Vagina (tissue), 2 donors: Measurements from ENCODE around the gene ZDHHC16. TPM values are rescaled to one million over a fixed set of nuclear protein-coding genes. Genes with fewer than 3 reads are reported as not detected.

ENCODE experiments used
- DNase-seq, 2 donors: peaks; one replicate each; pipeline ENCODE4 v3.0.0-alpha.2; 2017; ENCODE audit errors: extremely low spot score in 2 of 2
- H3K27ac ChIP-seq: fragments of 200-600 bp; sonication (generic); one replicate; pipeline ENCODE4 v1.5.1; 2019
- H3K27me3 ChIP-seq: fragments of 200-600 bp; sonication (generic); one replicate; pipeline ENCODE4 v1.5.1; 2019
- H3K36me3 ChIP-seq, 2 donors: fragments of 200-600 bp; sonication (generic); one replicate each; pipeline ENCODE4 v1.5.1; 2017 to 2019
- H3K4me1 ChIP-seq: fragments of 200-600 bp; sonication (generic); one replicate; pipeline ENCODE4 v1.5.1; 2019
- H3K4me3 ChIP-seq, 2 donors: fragments of 200-600 bp; sonication (generic); 1 replicate in 1 of 2; 2 replicates in 1 of 2; pipeline ENCODE4 v1.5.1; 2016 to 2019
- H3K9me3 ChIP-seq: fragments of 200-600 bp; sonication (generic); one replicate; pipeline ENCODE4 v1.5.1; 2019
- POLR2A ChIP-seq, 2 donors: fragments of 450-650 bp; IDR thresholded peaks; one replicate each; pipeline ENCODE4 v1.6.1; 2017; ENCODE audit warnings: antibody characterized with exemption in 2 of 2, mild to moderate bottlenecking in 2 of 2, moderate library complexity in 2 of 2
- POLR2AphosphoS5 ChIP-seq, 2 donors: sonication (generic); formaldehyde crosslinking; IDR thresholded peaks; one replicate each; pipeline ENCODE4 v1.9.0; 2017; ENCODE audit warnings: antibody characterized with exemption in 2 of 2, mild to moderate bottlenecking in 2 of 2, low read depth in 1 of 2; ENCODE audit not compliant: insufficient read depth in 1 of 2
- intact Hi-C: fragments of 100-400 bp; cut with DNase I; formaldehyde crosslinking; loops from one replicate; pipeline ENCODE4 v1.15.1; 2023
- total RNA-seq: library from RNA; depleted of rRNA; stranded (reverse); fragments of >200 nt; gene quantifications from one replicate; pipeline ENCODE4 v1.2.3, GENCODE V29; 2016
- TF ChIP-seq, protein P1 (sequence below), 3 experiments: fragments of 450-650 bp in 2 of 3; fragments of 200-600 bp in 1 of 3; sonication (generic) in 1 of 3; IDR thresholded peaks; one replicate each; pipeline ENCODE4 v1.5.1; 2017 to 2019; ENCODE audit warnings: antibody characterized with exemption in 3 of 3, mild to moderate bottlenecking in 2 of 3, moderate library complexity in 2 of 3

Gene ZDHHC16
- total RNA-seq, 1 donor from 2014 or later, result 27.3 TPM

- peaks cover 13% of the 10 kb centered on the region for H3K4me1 ChIP-seq
- no peak for DNase-seq
- no peaks in the 10 kb centered on the region for H3K9me3 ChIP-seq
- H3K27me3 ChIP-seq, result no peaks in the 10 kb centered on the region
- TF ChIP-seq, protein P1, sequence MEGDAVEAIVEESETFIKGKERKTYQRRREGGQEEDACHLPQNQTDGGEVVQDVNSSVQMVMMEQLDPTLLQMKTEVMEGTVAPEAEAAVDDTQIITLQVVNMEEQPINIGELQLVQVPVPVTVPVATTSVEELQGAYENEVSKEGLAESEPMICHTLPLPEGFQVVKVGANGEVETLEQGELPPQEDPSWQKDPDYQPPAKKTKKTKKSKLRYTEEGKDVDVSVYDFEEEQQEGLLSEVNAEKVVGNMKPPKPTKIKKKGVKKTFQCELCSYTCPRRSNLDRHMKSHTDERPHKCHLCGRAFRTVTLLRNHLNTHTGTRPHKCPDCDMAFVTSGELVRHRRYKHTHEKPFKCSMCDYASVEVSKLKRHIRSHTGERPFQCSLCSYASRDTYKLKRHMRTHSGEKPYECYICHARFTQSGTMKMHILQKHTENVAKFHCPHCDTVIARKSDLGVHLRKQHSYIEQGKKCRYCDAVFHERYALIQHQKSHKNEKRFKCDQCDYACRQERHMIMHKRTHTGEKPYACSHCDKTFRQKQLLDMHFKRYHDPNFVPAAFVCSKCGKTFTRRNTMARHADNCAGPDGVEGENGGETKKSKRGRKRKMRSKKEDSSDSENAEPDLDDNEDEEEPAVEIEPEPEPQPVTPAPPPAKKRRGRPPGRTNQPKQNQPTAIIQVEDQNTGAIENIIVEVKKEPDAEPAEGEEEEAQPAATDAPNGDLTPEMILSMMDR (IDR thresholded peaks at IDR 0.05), result no peak
- TF ChIP-seq POLR2AphosphoS5 (IDR thresholded peaks at IDR 0.05; ENCODE audit: insufficient read depth in 1 of 2, low read depth in 1 of 2), result no peak
- TF ChIP-seq POLR2A (IDR thresholded peaks at IDR 0.05), result no peak
- H3K36me3 ChIP-seq, result peaks cover 0 to 53% of the 10 kb centered on the region in 2 donors
- no peak overlapping the region for H3K4me3 ChIP-seq
- intact Hi-C loops, result no loop called here
- H3K27ac ChIP-seq, result no peak overlapping the region
Measured at GRCh38 chr10:97479939-97480338, 34.0 kb downstream of the ZDHHC16 start.

- TF ChIP-seq POLR2AphosphoS5 (IDR thresholded peaks at IDR 0.05; ENCODE audit: insufficient read depth in 1 of 2, low read depth in 1 of 2), result no peak
- TF ChIP-seq POLR2A (IDR thresholded peaks at IDR 0.05), result no peak
- TF ChIP-seq, protein P1 (IDR thresholded peaks at IDR 0.05), result no peak
- DNase-seq, result no peak
- H3K9me3 ChIP-seq, result no peaks in the 10 kb centered on the region
- peaks cover 13% of the 10 kb centered on the region for H3K4me1 ChIP-seq
- peaks cover 0 to 46% of the 10 kb centered on the region in 2 donors for H3K36me3 ChIP-seq
- no peak overlapping the region for H3K4me3 ChIP-seq
- intact Hi-C loops, result no loop called here
- no peaks in the 10 kb centered on the region for H3K27me3 ChIP-seq
- H3K27ac ChIP-seq, result no peak overlapping the region
Measured at GRCh38 chr10:97481071-97481470, 35.1 kb downstream of the ZDHHC16 start.

- Histone ChIP-seq H3K36me3 (peaks cover 0 to 34% of the 10 kb centered on the region in 2 donors), H3K4me3 (no peak overlapping the region)
Measured at GRCh38 chr10:97482381-97482780, 36.4 kb downstream of the ZDHHC16 start.

DNA sequence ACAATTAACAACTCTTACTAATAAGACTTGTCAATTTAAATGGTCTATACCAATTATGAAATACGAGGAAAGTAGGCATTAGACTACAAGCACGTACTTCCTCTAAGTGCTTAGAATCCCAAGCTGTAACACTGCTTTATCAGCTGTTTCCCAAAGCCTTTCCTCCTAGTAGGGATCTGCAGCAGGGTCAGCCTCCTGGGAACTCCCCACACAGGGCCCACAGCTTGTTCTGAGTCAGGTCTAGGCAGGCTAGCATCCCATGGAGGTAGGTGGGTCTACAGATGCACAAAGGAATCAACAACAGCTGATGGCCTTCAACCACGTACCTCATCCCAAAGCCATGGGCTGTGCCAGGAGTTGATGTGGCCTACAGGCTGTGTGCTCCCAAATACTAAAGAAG lies 37.5 kb downstream of the ZDHHC16 start:
- intact Hi-C loops, result no loop called here
- no peak overlapping the region for H3K27ac ChIP-seq
- no peaks in the 10 kb centered on the region for H3K27me3 ChIP-seq
- H3K36me3 ChIP-seq, result peaks cover 0 to 24% of the 10 kb centered on the region in 2 donors
- H3K4me3 ChIP-seq, result no peak overlapping the region
- H3K9me3 ChIP-seq, result no peaks in the 10 kb centered on the region
- H3K4me1 ChIP-seq, result peaks cover 13% of the 10 kb centered on the region
- TF ChIP-seq POLR2A (IDR thresholded peaks at IDR 0.05) (no peak), POLR2AphosphoS5 (IDR thresholded peaks at IDR 0.05; ENCODE audit: insufficient read depth in 1 of 2, low read depth in 1 of 2) (no peak)
- no peak for DNase-seq

More at GRCh38 chr10:97482381-97482780, 36.4 kb downstream of the ZDHHC16 start:
- TF ChIP-seq POLR2AphosphoS5 (IDR thresholded peaks at IDR 0.05; ENCODE audit: insufficient read depth in 1 of 2, low read depth in 1 of 2) (no peak), POLR2A (IDR thresholded peaks at IDR 0.05) (no peak)
- TF ChIP-seq, protein P1 (IDR thresholded peaks at IDR 0.05), result no peak
- intact Hi-C loops, result no loop called here
- H3K4me1 ChIP-seq, result peaks cover 13% of the 10 kb centered on the region
- no peaks in the 10 kb centered on the region for H3K9me3 ChIP-seq
- no peak overlapping the region for H3K27ac ChIP-seq
- no peaks in the 10 kb centered on the region for H3K27me3 ChIP-seq
- DNase-seq, result no peak

DNA sequence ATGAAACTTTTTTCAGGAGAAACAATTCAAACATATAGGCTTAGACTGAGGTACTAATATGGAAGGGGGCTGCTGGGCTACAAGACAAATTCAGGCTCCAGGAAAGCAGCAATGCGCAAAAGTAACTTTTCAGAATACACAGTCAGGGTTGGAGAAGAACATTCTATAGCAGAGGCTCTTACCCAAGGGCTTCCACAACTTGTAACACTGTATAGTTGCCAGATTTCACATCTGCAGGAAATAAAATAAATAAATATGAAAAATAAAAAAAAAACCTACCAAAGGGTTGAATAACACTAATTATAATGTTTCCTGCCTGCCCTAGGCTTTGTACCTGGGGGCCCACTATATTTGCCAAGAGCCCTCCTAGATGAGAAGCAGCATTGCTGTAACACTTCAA lies 37.9 kb downstream of the ZDHHC16 start:
- no peak overlapping the region for H3K4me3 ChIP-seq
- H3K36me3 ChIP-seq, result peaks cover 0 to 23% of the 10 kb centered on the region in 2 donors
- TF ChIP-seq, protein P1 (IDR thresholded peaks at IDR 0.05), result no peak
- TF ChIP-seq POLR2AphosphoS5 (IDR thresholded peaks at IDR 0.05; ENCODE audit: insufficient read depth in 1 of 2, low read depth in 1 of 2) (no peak), POLR2A (IDR thresholded peaks at IDR 0.05) (no peak)
- no peaks in the 10 kb centered on the region for H3K27me3 ChIP-seq
- H3K27ac ChIP-seq, result no peak overlapping the region
- intact Hi-C loops, result no loop called here
- H3K9me3 ChIP-seq, result no peaks in the 10 kb centered on the region
- peaks cover 13% of the 10 kb centered on the region for H3K4me1 ChIP-seq
- no peak for DNase-seq
